Measurements from ENCODE around the gene BMP8B.

GRCh38 chr1:39754906-39755504 is 33.7 kb downstream of the BMP8B start:
- TF ChIP-seq RFX5 (IDR thresholded peaks at IDR 0.05; ENCODE audit: borderline replicate concordance, low read depth, low read length): no peak
- TF ChIP-seq, protein P1, sequence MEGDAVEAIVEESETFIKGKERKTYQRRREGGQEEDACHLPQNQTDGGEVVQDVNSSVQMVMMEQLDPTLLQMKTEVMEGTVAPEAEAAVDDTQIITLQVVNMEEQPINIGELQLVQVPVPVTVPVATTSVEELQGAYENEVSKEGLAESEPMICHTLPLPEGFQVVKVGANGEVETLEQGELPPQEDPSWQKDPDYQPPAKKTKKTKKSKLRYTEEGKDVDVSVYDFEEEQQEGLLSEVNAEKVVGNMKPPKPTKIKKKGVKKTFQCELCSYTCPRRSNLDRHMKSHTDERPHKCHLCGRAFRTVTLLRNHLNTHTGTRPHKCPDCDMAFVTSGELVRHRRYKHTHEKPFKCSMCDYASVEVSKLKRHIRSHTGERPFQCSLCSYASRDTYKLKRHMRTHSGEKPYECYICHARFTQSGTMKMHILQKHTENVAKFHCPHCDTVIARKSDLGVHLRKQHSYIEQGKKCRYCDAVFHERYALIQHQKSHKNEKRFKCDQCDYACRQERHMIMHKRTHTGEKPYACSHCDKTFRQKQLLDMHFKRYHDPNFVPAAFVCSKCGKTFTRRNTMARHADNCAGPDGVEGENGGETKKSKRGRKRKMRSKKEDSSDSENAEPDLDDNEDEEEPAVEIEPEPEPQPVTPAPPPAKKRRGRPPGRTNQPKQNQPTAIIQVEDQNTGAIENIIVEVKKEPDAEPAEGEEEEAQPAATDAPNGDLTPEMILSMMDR (IDR thresholded peaks at IDR 0.05; ENCODE audit: control extremely low read depth in 1 of 3, insufficient read depth in 1 of 3, low read depth in 1 of 3, low read length in 3 of 3): no peak
- no peak for TF ChIP-seq CEBPB (IDR thresholded peaks at IDR 0.05; ENCODE audit: low read depth, low read length)
- no peak for TF ChIP-seq JUND (IDR thresholded peaks at IDR 0.05; ENCODE audit: low read length)
- no peak for TF ChIP-seq ZNF274 (IDR thresholded peaks at IDR 0.05; ENCODE audit: borderline replicate concordance, extremely low read depth, low read length)
- TF ChIP-seq ATF3 (IDR thresholded peaks at IDR 0.05; ENCODE audit: insufficient read depth, low read depth, low read length): no peak
